Measurements from ENCODE around the gene CREG2. TPM values are rescaled to one million over a fixed set of nuclear protein-coding genes. Genes with fewer than 3 reads are reported as not detected.

CREG2 gene
- total RNA-seq, 1 experiment from 2014 or later = 12.3 TPM

DNA sequence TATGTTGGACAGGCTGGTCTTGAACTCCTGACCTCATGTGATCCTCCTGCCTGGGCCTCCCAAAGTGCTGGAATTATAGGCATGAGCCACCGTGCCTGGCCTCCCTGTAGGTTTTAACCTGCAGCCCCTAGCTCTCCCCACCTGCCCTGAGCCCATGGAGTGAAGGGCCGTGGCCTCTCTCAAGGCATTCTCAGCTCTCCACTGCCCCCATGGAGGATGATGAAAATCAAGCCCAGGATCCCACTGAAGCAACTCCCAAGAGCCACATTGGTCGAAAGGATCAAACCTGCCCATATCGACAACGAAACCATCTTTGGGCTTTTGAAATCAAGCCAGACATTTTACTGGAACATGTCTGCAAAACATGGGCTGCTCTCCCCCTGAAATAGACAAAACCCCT is 22.4 kb upstream of the CREG2 start:
- H3K79me2 ChIP-seq (ENCODE audit: low read depth) = no peaks in the 10 kb centered on the region

GRCh38 chr2:101408925-101409324 is 21.6 kb upstream of the CREG2 start:
- ChIA-PET POLR2A (ENCODE audit: unreplicated experiment) (no interaction called here), CTCF (interaction anchor here (0.6 to 0.9 kb wide), 3 partner anchors 8 to 448 kb away, joined by 3 to 5 read pairs (median 3); no protein-coding TSS in a partner anchor)
- no TSS peak for BruUV-seq (replicated peaks)
- H3K79me2 ChIP-seq (ENCODE audit: low read depth) = no peaks in the 10 kb centered on the region
- H2AFZ ChIP-seq = no peak overlapping the region
- H3K9me3 ChIP-seq (ENCODE audit: insufficient read depth, low read depth) = no peaks in the 10 kb centered on the region
- H3K4me3 ChIP-seq = no peak overlapping the region
- no peaks in the 10 kb centered on the region for H3K27me3 ChIP-seq (ENCODE audit: insufficient read depth, low read depth)
- intact Hi-C loops (cut with micrococcal nuclease; ENCODE audit: unreplicated experiment) = no loop called here
- no peak for TF ChIP-seq EZH2 (IDR thresholded peaks at IDR 0.05; ENCODE audit: low read depth)
- TF ChIP-seq CTCF (conservative IDR thresholded peaks at IDR 0.05) = no peak
- no peak for DNase-seq
- H3K36me3 ChIP-seq (ENCODE audit: low read depth) = no peaks in the 10 kb centered on the region
- no peak overlapping the region for H3K4me2 ChIP-seq
- H3F3A ChIP-seq (ENCODE audit: insufficient read depth, low read depth) = peaks cover 24% of the 10 kb centered on the region
- no peaks in the 10 kb centered on the region for H3K9me2 ChIP-seq (ENCODE audit: insufficient read depth)
- H4K20me1 ChIP-seq (ENCODE audit: insufficient read depth) = no peaks in the 10 kb centered on the region
- H3K4me1 ChIP-seq (replicated peaks; ENCODE audit: insufficient read depth) = peaks cover 32% of the 10 kb centered on the region
- no peak overlapping the region for H3K27ac ChIP-seq

More for the DNA sequence above, 22.4 kb upstream of the CREG2 start:
- peaks cover 32% of the 10 kb centered on the region for H3K4me1 ChIP-seq (replicated peaks; ENCODE audit: insufficient read depth)
- H3K9me3 ChIP-seq (ENCODE audit: insufficient read depth, low read depth) = no peaks in the 10 kb centered on the region
- TF ChIP-seq EZH2 (IDR thresholded peaks at IDR 0.05; ENCODE audit: low read depth) = no peak
- no peak for TF ChIP-seq CTCF (conservative IDR thresholded peaks at IDR 0.05)
- intact Hi-C loops (cut with micrococcal nuclease; ENCODE audit: unreplicated experiment) = loop anchor here (1.0 to 10.0 kb wide), 6 partner anchors 13 to 285 kb away; partner anchors contain the start of gene MAP4K4
- H3K27me3 ChIP-seq (ENCODE audit: insufficient read depth, low read depth) = no peaks in the 10 kb centered on the region
- CTCF ChIA-PET = interaction anchor here (0.8 kb wide), 1 partner anchor 103 kb away, joined by 3 read pairs; no protein-coding TSS in a partner anchor
- peak overlapping the region; percentile 62; the same call in 1 of the 2 replicates for H3K27ac ChIP-seq
- no peaks in the 10 kb centered on the region for H3K9me2 ChIP-seq (ENCODE audit: insufficient read depth)
- no peak for DNase-seq
- H3F3A ChIP-seq (ENCODE audit: insufficient read depth, low read depth) = peaks cover 24% of the 10 kb centered on the region
- H3K36me3 ChIP-seq (ENCODE audit: low read depth) = no peaks in the 10 kb centered on the region
- POLR2A ChIA-PET (ENCODE audit: unreplicated experiment) = interaction anchor here (0.7 to 1.1 kb wide), 2 partner anchors 104 to 108 kb away, joined by 5 to 8 read pairs; no protein-coding TSS in a partner anchor
- no peak overlapping the region for H3K4me3 ChIP-seq
- H2AFZ ChIP-seq = no peak overlapping the region
- no peaks in the 10 kb centered on the region for H4K20me1 ChIP-seq (ENCODE audit: insufficient read depth)
- BruUV-seq (replicated peaks) = no TSS peak
- peak overlapping the region; percentile 58; the same call in 1 of the 2 replicates for H3K4me2 ChIP-seq

DNA sequence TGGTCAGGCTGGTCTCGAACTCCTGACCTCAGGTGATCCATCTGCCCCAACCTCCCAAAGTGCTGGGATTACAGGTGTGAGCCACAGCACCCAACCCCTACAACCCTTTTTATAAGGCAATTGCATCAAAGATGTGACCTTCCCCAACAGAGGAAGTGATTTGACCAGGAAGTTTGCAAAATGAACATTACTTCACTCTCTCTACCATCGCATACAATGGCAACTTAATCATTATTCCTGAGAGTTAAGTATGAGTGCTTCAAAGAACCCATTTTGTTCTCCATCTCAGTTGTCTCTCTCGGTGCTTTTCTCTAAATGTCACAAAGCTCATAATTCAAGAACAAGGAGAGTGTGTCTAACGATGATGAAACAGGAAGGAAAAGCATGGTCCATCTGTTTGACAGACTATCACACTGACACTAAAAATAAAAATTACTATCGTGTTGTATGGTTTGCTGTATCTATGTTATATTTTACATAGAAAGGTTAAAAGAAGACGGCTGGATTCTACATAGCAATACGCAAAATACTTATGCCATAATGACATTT is 18.1 kb upstream of the CREG2 start:
- no TSS peak for BruUV-seq (replicated peaks)
- DNase-seq = no peak
- H2AFZ ChIP-seq = no peak overlapping the region
- no peaks in the 10 kb centered on the region for H3K79me2 ChIP-seq (ENCODE audit: low read depth)
- CTCF ChIA-PET = interaction anchor here (0.6 kb wide), 1 partner anchor 208 kb away, joined by 4 read pairs; no protein-coding TSS in a partner anchor
- no peak overlapping the region for H3K27ac ChIP-seq
- H3K4me1 ChIP-seq (replicated peaks; ENCODE audit: insufficient read depth) = peaks cover 16% of the 10 kb centered on the region
- intact Hi-C loops (cut with micrococcal nuclease; ENCODE audit: unreplicated experiment) = no loop called here
- no peaks in the 10 kb centered on the region for H3K9me2 ChIP-seq (ENCODE audit: insufficient read depth)
- H3K4me3 ChIP-seq = no peak overlapping the region
- no peak for TF ChIP-seq EZH2 (IDR thresholded peaks at IDR 0.05; ENCODE audit: low read depth)
- no peak for TF ChIP-seq CTCF (conservative IDR thresholded peaks at IDR 0.05)
- POLR2A ChIA-PET (ENCODE audit: unreplicated experiment) = no interaction called here
- no peaks in the 10 kb centered on the region for H3K27me3 ChIP-seq (ENCODE audit: insufficient read depth, low read depth)
- no peaks in the 10 kb centered on the region for H4K20me1 ChIP-seq (ENCODE audit: insufficient read depth)
- H3K36me3 ChIP-seq (ENCODE audit: low read depth) = no peaks in the 10 kb centered on the region
- no peak overlapping the region for H3K4me2 ChIP-seq
- peaks cover 8% of the 10 kb centered on the region for H3F3A ChIP-seq (ENCODE audit: insufficient read depth, low read depth)
- no peaks in the 10 kb centered on the region for H3K9me3 ChIP-seq (ENCODE audit: insufficient read depth, low read depth)
